ENCODE measurements around the gene FAM9A. TPM values are rescaled to one million over a fixed set of nuclear protein-coding genes. Genes with fewer than 3 reads are reported as not detected.
"Not testable (repeated sequence)": the region's sequence is repeated elsewhere in the genome, so short reads cannot be mapped to it uniquely, and the experiment has no call there.

FAM9A gene
- polyA plus RNA-seq, 3 donors = not detected

GRCh38 chrX:8805046-8805445 lies 3.9 kb upstream of the FAM9A start:
- Mint-ChIP-seq H3K27me3 (ENCODE audit: low read depth in 3 of 3) (peaks cover 4 to 12% (median 8%) of the 10 kb centered on the region in 3 donors), H3K9me3 (peaks cover 0 to 5% (median 3%) of the 10 kb centered on the region in 7 donors), H3K4me3 (no peak overlapping the region), H3K27ac (no peak overlapping the region), H3K36me3 (no peaks in the 10 kb centered on the region), H3K4me1 (no peaks in the 10 kb centered on the region)
- no peaks in the 10 kb centered on the region for H4K20me1 ChIP-seq (ENCODE audit: insufficient read depth, low read length)
- H3K9me3 ChIP-seq (replicated peaks in 1 of 2; ENCODE audit: control insufficient read depth in 1 of 2, insufficient read depth in 1 of 2, low read length in 2 of 2) = no peaks in the 10 kb centered on the region
- H3K4me3 ChIP-seq (replicated peaks in 1 of 3; ENCODE audit: low read depth in 2 of 3, low read length in 3 of 3) = no peak overlapping the region
- H3K4me2 ChIP-seq (replicated peaks; ENCODE audit: extremely low read depth, low read length, poor library complexity, severe bottlenecking) = no peak overlapping the region
- no peak for TF ChIP-seq CTCF (IDR thresholded peaks at IDR 0.05)
- H3K36me3 ChIP-seq (replicated peaks in 1 of 2; ENCODE audit: control insufficient read depth in 1 of 2, insufficient read depth in 2 of 2, low read length in 2 of 2) = no peaks in the 10 kb centered on the region
- no peak overlapping the region for H3K9ac ChIP-seq (ENCODE audit: insufficient read depth, low read length, poor library complexity, severe bottlenecking)
- DNase-seq = no peak
- H3K27me3 ChIP-seq (ENCODE audit: control insufficient read depth in 2 of 2, insufficient read depth in 2 of 2, low read length in 2 of 2) = no peaks in the 10 kb centered on the region
- intact Hi-C loops (cut with micrococcal nuclease) = no loop called here
- H2AFZ ChIP-seq (ENCODE audit: insufficient read depth, low read depth, low read length, poor library complexity, severe bottlenecking) = no peak overlapping the region
- no CpG with 5 or more reads among the region's 2 CpGs for WGBS (ENCODE audit: insufficient coverage)
- H3K4me1 ChIP-seq (ENCODE audit: control insufficient read depth in 1 of 2, insufficient read depth in 2 of 2, low read length in 2 of 2) = no peaks in the 10 kb centered on the region
- no peaks in the 10 kb centered on the region for H3K79me2 ChIP-seq (ENCODE audit: insufficient read depth, low read length)
- H3K27ac ChIP-seq (ENCODE audit: low read depth in 1 of 2, low read length in 2 of 2) = no peak overlapping the region

GRCh38 chrX:8803326-8803725 lies 2.1 kb upstream of the FAM9A start:
- Histone ChIP-seq H3K9ac (ENCODE audit: insufficient read depth, low read length, poor library complexity, severe bottlenecking) (no peak overlapping the region), H3K4me1 (ENCODE audit: control insufficient read depth in 1 of 2, insufficient read depth in 2 of 2, low read length in 2 of 2) (no peaks in the 10 kb centered on the region), H3K79me2 (ENCODE audit: insufficient read depth, low read length) (no peaks in the 10 kb centered on the region), H2AFZ (ENCODE audit: insufficient read depth, low read depth, low read length, poor library complexity, severe bottlenecking) (no peak overlapping the region), H3K4me3 (replicated peaks in 1 of 3; ENCODE audit: low read depth in 2 of 3, low read length in 3 of 3) (no peak overlapping the region), H3K9me3 (replicated peaks in 1 of 2; ENCODE audit: control insufficient read depth in 1 of 2, insufficient read depth in 1 of 2, low read length in 2 of 2) (no peaks in the 10 kb centered on the region), H3K36me3 (replicated peaks in 1 of 2; ENCODE audit: control insufficient read depth in 1 of 2, insufficient read depth in 2 of 2, low read length in 2 of 2) (no peaks in the 10 kb centered on the region), H4K20me1 (ENCODE audit: insufficient read depth, low read length) (no peaks in the 10 kb centered on the region), H3K4me2 (replicated peaks; ENCODE audit: extremely low read depth, low read length, poor library complexity, severe bottlenecking) (no peak overlapping the region), H3K27ac (ENCODE audit: low read depth in 1 of 2, low read length in 2 of 2) (no peak overlapping the region), H3K27me3 (ENCODE audit: control insufficient read depth in 2 of 2, insufficient read depth in 2 of 2, low read length in 2 of 2) (no peaks in the 10 kb centered on the region)
- TF ChIP-seq CTCF (IDR thresholded peaks at IDR 0.05) = no peak
- H3K9me3 Mint-ChIP-seq = peaks cover 0 to 5% (median 3%) of the 10 kb centered on the region in 7 donors
- no peak overlapping the region for H3K27ac Mint-ChIP-seq
- H3K4me3 Mint-ChIP-seq = no peak overlapping the region
- intact Hi-C loops (cut with micrococcal nuclease) = no loop called here
- H3K27me3 Mint-ChIP-seq (ENCODE audit: low read depth in 3 of 3) = peaks cover 4 to 12% (median 12%) of the 10 kb centered on the region in 3 donors
- WGBS (ENCODE audit: insufficient coverage) = no CpG with 5 or more reads among the region's 3 CpGs
- DNase-seq = no peak
- no peaks in the 10 kb centered on the region for H3K4me1 Mint-ChIP-seq
- H3K36me3 Mint-ChIP-seq = no peaks in the 10 kb centered on the region

- H3K9me3 ChIP-seq (replicated peaks in 1 of 2; ENCODE audit: control insufficient read depth in 1 of 2, insufficient read depth in 1 of 2, low read length in 2 of 2); H3K27me3 ChIP-seq (ENCODE audit: control insufficient read depth in 2 of 2, insufficient read depth in 2 of 2, low read length in 2 of 2); H3K36me3 Mint-ChIP-seq; H3K4me2 ChIP-seq (replicated peaks; ENCODE audit: extremely low read depth, low read length, poor library complexity, severe bottlenecking); H3K27ac ChIP-seq (ENCODE audit: low read depth in 1 of 2, low read length in 2 of 2); H3K4me1 ChIP-seq (ENCODE audit: control insufficient read depth in 1 of 2, insufficient read depth in 2 of 2, low read length in 2 of 2); H3K27me3 Mint-ChIP-seq (ENCODE audit: low read depth in 3 of 3); H3K27ac Mint-ChIP-seq; H2AFZ ChIP-seq (ENCODE audit: insufficient read depth, low read depth, low read length, poor library complexity, severe bottlenecking); H4K20me1 ChIP-seq (ENCODE audit: insufficient read depth, low read length); H3K9me3 Mint-ChIP-seq; H3K79me2 ChIP-seq (ENCODE audit: insufficient read depth, low read length); H3K4me3 Mint-ChIP-seq; H3K4me1 Mint-ChIP-seq; H3K36me3 ChIP-seq (replicated peaks in 1 of 2; ENCODE audit: control insufficient read depth in 1 of 2, insufficient read depth in 2 of 2, low read length in 2 of 2); H3K9ac ChIP-seq (ENCODE audit: insufficient read depth, low read length, poor library complexity, severe bottlenecking); H3K4me3 ChIP-seq (replicated peaks in 1 of 3; ENCODE audit: low read depth in 2 of 3, low read length in 3 of 3); DNase-seq; intact Hi-C loops (cut with micrococcal nuclease): not testable (repeated sequence)
- 97% methylated on average over 6 of the region's 15 CpGs for WGBS (ENCODE audit: insufficient coverage)
Measured at GRCh38 chrX:8800351-8800750, 832 bp downstream of the FAM9A start.
